NCI-H1436 (cell line): Measurements from ENCODE around the gene TOMM34.

ENCODE experiments used
- DNase-seq: peaks from one replicate; lab custom pipeline; 2025; lab: John Stamatoyannopoulos, UW

Gene TOMM34

DNA sequence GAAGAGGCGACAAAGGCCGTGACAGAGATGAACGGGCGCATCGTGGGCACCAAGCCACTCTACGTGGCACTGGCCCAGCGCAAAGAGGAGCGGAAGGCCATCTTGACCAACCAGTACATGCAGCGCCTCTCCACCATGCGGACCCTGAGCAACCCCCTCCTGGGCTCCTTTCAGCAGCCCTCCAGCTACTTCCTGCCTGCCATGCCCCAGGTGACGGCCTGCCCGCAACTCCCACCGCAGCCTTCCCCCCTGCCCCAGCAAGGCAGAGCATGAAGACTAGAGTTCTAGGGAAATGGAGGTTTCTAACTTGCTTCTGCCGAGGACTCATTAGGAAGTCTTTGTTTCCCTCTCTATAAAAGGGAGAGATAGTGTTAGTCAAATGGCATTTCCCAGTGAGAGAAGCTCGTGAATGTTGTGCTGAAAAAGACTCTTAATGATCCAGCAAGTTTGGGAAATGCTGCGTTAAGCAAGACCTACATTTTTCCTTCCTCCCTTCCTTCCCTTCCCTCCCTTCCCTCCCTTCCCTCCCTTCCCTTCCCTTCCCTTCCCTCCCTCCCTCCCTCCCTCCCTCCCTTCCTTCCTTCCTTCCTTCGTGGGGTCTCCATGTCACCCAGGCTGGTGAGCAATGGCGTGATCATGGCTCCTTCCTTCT lies 29.6 kb downstream of the TOMM34 start:
- DNase-seq = no peak

DNA sequence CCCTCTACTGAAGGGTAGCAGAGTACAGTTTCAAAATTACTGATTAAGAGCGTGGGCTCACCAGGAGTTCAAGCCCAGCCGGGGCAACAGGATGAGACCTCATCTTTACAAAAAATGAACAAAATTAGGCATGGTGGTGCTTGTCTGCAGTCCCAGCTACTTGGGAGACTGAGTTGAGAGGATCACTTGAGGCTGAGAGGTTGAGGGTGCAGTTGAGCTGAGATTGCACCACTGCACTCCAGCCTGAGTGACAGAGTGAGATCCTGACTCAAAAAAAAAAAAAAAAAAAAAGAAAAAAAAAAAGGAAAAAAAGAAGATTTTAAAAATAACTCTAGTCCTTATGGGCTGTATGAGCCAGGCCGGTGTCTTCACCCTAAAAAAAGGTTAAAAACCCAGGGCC lies 31.6 kb downstream of the TOMM34 start:
- no peak for DNase-seq

DNA sequence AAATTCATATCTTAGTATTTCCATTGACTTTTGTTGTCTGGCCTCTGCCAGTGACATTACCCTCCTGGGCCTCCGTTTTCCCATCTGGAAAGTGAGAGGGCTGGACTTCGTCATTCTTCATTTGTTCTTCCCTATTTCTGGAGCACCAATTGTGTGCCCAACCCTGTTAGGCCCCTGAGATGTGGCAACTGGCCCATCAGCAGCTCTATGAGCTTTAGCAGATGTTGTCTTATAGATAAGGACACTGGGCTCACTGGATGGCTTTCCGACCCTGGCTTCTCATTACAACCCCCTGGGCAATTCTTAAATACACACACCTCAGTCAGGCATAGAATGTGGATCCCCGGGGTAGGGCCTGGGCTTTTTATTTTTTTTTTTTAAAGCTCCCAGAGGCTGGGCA lies 35.7 kb downstream of the TOMM34 start:
- no peak for DNase-seq

DNA sequence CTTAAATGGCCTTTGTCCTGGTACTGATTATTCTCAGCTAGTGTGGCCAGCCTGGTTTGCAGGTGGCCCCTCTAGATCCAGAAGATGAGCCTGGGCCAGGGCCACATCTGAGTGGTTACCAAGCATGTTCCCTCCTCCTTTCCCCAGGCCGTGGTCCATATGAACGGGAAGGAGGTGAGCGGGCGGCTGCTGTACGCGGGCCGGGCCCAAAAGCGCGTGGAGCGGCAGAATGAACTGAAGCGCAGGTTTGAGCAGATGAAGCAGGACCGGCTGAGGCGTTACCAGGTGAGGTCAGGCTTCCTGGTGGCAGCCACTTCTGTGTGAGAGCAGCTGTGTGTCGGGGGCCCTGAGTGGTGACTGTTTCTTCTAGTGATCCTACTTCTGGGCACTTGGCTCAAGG lies 38.8 kb downstream of the TOMM34 start:
- no peak for DNase-seq

DNA sequence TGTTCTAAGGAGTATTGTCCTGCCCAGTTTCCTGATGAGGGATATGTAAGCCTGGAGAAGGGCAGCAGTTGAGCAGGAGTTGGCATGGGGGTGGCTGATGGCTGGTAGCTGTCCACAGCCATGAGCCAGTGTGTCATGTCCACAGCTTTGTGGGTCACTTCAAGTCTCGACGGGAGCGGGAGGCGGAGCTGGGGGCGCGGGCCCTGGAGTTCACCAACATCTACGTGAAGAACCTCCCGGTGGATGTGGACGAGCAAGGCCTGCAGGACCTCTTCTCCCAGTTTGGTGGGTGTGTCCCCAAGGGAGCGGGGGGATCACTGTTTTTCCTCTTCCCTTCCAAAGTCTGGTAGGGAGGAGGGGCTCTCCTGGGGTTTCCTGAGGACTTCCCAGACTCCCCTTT lies 41.4 kb downstream of the TOMM34 start:
- no peak for DNase-seq

DNA sequence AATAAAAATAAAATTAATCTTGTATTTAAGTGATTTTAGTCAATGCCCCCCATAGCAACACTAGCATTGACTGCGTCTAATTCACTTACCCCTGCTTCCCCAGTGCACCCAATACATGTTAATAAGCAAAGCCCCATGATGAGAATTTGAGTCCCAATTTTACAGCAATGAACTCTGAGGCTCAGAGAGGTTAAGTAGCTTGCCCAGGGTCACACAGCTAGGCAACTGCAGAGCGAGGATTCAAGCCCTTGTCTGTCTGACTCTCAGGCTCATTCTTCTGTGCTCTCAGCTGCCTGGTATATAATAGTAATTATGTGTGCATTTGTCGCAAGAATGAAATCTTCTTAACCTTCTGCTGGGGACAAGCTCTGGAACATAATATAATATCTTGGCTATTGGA lies 41.9 kb downstream of the TOMM34 start:
- DNase-seq = no peak

DNA sequence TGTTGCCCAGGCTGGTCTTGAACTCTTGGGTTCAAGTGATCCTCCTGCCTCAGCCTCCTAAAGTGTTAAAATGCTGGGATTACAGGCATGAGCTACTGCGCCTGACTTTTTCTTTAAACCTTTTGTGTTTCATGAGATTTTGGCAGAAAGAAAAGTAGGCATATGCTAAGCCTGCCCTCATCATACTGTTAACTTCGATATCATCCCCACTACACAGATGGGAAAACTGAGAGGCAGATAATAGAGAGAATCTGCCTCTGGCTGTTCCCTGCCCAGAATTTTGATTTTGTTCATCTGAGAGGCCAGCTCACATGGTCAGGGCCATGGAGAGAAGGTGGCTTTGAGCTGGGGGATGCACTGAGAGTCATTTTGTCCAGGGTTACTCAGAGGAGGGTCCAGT lies 42.8 kb downstream of the TOMM34 start:
- no peak for DNase-seq

DNA sequence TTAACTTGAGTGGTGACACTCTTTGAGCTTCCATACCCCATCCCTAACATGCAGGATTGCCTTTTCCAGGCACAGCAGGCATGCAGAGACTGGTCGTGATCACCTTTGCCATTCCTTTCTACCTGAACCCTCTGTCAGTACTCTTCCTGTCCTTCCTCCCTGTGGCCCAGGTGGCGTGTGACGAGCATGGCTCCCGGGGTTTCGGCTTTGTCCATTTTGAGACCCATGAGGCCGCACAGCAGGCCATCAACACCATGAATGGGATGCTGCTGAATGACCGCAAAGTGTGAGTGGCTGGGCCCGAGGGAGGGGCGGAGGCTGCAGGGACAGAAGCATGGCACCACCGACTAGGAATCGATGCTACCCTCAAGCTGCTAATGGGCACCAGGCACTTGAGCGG lies 43.6 kb downstream of the TOMM34 start:
- no peak for DNase-seq

DNA sequence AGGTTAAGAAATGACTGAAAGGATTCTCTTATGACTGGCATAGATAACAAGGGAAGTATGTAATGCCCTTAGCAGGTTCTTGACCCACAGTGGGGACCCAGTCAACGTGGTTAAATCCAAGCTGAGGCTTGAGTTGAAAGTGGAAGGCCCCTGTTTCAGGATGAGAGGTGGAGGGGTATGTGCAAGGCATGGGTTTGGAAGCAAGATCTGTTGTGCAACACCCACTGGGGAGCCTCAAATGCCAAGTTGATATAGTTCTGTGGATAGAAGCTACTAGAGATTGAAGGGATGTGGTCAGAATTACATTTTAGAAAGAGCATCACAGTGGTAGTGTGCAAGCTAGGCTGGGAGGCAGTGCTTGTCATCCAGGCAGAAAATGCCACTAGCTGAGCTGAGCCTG lies 45.3 kb downstream of the TOMM34 start:
- DNase-seq = no peak

DNA sequence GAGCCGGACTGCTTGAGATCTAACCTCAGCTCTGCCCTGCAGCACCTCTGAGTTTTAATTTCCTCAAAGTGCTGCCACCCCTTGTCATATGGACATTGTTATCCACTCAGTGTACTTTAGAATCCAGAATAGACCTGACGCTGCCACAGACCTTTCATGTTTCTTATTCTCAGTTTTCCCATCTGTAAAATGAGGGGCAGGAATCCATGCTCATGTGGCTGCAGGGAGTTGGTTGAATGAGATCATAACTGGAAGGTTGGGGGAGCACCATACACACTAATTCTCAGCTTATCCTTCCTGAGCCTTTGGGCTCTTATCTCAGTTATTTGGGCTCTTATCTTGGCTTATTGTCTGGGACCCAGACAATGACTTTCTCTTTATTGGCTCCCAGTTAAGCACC lies 48.0 kb downstream of the TOMM34 start:
- DNase-seq = no peak

DNA sequence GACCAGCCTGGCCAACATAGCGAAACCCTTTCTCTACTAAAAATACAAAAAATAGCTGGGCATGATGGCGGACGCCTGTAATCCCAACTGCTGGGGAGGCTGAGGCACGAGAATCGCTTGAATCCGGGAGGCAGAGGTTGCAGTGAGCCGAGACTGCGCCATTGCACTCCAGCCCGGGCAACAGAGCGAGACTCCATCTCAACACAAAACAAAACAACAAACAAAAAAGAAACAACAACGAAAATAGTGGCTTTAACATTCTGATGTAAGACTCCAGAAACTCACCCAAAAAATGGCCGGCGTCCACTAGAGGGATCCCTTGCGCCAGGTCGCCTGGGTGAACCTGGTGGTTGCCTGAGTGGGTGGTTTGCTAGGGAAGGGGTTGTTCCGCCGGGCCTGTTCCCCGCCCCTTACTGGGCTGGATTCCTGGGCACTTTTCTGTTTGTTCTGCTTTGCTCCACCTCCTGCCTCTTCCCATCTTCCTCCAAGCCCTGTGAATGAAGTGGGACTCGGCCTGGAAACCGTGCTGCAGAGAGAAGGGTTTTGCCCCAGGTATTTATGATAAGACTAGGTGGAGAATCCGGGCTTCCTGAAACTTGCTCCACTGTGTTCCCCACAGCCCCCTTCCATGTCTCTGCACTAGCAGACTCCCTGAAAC lies 48.8 kb downstream of the TOMM34 start:
- DNase-seq = no peak

DNA sequence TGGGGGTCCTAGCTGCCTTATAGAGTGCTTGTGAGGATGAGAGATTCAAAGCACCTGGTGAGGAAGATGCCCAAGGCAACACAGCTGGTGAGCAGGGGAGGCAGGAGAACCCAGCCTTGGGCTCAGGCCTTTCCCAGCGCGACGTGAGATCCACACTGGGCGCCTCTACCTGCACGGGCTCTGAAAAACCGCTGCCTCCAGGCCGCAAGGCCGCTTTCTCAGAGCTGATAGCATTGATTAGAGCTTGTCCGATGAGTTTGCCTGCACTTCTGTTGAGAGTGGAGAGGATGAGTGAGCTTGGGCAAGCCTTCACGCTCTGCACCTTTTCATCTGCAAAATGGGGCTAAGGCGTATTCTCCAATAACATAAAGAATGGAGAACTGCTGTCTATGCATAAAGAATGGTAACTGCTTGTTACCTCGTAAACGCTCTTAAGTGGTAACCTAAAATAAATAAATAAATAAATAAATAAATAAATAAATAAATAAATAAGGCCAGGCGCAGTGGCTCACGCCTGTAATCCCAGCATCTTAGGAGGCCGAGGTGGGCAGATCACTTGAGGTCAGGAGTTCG lies 49.4 kb downstream of the TOMM34 start:
- DNase-seq = no peak

DNA sequence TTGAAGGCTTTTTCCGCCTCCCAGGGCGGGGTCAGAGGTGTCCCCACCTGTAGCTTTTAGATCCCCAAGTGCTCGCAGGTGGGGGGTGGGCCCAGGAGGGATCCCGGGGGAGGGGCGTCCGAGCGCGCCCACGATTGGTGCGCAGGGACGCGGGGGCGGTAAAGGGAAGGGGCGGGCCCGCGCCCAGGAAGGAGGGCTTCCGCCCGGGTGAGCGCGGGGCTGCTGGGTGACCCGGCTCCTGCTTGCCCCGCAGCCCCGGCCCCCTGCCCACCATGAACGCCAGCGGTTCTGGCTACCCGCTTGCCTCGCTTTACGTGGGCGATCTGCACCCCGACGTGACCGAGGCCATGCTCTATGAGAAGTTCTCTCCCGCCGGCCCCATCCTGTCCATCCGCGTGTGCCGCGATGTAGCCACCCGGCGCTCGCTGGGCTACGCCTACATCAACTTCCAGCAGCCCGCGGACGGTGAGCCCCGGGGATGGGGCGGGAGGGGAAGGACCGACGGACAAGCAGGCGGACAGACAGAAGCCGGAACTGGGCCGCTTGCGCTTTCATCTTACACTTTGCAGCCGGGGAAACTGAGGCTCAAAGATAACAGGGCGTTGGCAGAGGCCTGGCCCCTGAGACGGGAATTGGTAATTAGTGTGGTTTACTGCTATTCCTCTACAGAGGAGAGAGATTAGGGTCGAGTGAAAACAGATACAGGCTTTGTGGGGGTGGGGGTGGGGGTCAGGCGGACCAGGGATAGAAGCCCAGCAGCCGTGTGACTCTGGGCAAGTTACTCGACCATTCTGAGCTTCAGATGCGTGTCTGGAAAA lies 50.1 kb downstream of the TOMM34 start, which contains the start of gene PABPC1L:
Gene PABPC1L (plus strand): TSS at position 189 of the 818 bp plus-strand sequence. CDS start 84 bp downstream, at position 273.
- peak; percentile 80 for DNase-seq

DNA sequence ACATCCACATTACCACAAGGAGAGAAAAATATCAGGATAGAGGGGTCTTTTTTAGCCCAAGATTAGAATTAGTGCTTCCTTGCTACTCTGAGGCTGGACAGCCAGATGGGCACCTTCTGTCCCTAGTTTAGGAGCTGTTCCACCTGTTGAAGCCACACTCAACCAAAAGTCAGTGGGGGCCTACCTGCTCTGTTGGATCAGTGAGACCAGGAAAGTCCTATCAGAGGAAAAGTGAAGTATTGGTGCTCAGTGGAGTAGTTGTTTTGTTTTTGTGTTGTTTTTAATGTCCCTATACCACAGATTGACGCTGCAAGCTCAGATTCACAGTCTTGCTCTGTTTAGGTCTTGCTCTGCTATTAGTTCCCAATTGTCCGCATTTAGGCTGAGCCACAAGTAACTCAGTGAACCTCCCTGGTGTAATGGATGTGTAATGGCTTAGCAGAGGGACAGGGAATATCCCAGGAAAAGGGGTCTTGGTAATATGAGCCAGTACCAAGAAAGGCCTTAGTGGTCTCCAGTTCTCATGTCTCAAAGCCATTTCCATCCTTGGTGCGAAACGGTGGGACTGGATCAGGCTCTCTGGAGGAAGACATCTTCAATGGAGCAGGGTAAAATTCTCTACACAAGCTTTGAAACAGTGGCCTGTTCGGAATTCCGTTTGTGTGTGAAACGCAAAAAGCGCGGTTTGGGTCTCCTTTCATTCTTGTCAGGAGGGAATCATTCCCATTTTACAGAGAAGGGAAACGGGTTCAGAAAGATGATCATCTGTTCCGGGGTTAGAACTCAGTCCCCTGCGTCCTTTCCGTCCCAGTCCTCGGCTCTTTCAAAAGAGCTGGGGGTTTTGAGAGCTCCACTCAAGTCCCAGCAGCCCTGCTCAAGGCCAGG lies 51.0 kb downstream of the TOMM34 start:
- DNase-seq = no peak

DNA sequence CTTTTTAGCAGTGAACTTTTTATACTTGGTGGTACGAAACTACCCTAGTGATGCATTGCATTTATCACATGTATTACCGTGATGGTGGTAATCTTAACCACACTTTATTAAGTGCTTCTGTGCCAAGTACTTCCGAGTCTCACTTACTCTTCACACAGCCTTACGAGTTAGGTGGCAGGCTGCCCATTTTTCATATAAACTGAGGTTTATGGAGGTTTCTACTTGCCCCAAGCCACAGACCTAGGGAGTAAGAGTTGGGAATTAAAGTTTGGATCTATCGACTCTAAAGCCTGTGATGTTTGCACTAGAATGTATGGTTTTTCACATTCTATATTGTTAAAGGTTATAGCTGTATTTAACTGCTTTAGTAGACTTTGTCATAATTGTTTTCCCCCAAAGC lies 55.8 kb downstream of the TOMM34 start:
- DNase-seq = no peak

DNA sequence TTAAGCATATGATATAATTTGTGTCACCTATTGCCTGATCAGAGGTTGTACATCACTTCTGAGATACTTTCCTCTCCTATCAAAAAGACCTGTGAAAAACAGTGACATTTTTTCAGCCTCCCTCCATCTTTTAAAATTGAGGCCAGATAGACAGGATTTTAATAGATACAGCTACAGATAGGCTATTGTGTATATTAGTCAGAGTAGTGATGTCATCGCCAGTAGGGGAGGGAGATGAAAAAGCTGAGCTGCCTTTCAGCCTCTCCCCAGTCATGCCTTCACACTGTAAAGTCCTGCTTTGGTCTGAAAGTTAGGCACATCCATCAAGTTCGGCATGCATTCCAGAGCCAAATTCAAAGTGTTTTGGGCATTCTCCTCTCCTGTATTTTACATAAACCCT lies 58.2 kb downstream of the TOMM34 start:
- no peak for DNase-seq

DNA sequence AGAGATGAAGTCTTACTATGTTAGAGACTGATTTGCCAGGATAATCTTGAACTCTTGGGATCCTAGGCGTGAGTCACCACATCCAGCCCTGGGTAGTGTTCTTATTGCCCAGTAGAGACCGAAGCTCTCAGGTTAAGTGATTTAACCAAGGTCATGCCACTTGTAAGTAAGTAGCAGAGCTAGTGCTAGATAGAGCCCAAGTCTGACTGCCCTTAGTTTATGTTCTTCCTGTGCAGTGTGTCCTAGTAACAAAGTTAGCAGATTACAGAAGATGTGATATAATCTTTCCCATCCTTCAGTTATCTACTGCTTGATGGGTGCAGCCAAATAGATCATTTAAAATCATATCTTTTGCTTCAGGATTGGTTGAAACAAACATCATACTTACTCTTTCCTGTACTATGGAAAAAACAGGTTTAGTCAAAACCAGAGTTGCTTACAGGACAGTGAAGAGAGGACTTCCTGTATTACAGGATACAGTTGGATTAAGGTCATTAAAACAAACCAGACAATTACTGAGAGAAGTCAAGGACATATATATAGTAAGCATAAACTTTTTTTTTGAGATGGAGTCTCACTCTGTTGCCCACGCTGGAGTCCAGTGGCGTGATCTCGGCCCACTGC lies 59.9 kb downstream of the TOMM34 start:
- DNase-seq = no peak

DNA sequence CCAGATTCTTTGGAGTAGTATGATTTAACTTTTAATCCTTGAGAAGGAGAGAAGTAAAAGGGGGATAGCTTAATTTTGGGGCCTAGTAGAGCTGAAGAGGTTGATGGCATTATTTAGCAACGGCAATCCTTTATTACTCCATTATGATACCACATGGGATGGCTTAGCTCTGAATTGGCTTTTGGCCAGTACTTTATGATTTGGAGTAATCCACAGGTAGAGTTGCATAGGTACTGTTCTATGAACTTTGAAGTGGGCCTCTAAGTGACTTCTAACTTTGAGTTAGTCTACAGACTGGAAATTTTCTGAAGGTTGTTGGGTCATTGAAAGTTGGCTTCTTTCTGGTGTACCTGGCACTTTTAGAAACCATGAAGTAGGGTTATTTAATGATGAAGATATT lies 63.1 kb downstream of the TOMM34 start:
- no peak for DNase-seq

DNA sequence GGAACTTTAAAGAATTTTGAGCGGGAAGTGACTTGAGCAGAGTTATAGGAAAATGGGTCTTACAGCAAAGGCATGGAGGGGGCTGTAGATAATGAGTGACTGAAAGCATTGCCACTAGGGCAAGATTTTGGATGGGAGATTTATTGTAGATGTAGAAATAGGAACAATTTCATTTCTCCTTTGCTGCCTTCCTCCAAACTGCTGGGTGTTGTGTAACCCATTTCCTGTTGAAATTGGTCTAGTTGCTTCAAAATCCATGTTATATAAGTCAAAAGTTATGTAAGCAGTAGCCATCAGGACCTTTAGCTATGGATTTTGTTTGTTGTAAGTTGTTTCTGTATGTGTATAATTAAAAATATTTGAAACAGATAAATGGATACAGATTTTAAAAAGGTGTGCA lies 63.6 kb downstream of the TOMM34 start:
- DNase-seq = no peak

DNA sequence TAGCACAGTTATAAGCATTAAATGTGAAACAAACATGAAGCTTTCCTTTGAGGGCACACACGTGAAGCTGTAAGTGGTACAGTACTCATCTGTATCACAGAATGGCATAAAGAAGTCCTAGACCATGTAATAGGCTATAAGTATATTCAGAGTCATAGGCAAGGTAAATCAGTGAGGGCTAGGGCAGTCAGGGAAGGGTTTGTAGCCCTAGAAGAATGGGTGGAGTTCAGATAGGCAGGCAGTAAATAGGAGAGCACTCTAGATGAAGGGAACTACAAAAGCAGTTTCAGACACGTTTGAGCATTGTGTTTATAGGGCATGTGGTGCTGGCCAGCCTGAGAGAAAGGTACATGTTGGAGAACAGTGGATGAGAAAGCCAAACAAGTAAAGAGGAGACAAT lies 65.2 kb downstream of the TOMM34 start:
- DNase-seq = no peak
